ENCODE measurements around the gene PCCA. TPM values are rescaled to one million over a fixed set of nuclear protein-coding genes. Genes with fewer than 3 reads are reported as not detected.

Gene PCCA
- total RNA-seq, 1 donor from 2014 or later = 6.4 TPM

- peaks cover 5% of the 10 kb centered on the region for H3K4me1 Mint-ChIP-seq
- H3K36me3 Mint-ChIP-seq (ENCODE audit: low read depth) = peaks cover 5% of the 10 kb centered on the region
- H3K27me3 Mint-ChIP-seq = no peaks in the 10 kb centered on the region
- no peak for DNase-seq
- no peak overlapping the region for H3K4me3 Mint-ChIP-seq
- H3K9me3 Mint-ChIP-seq = peaks cover 4% of the 10 kb centered on the region
- intact Hi-C loops (cut with micrococcal nuclease) = no loop called here
- H3K27ac Mint-ChIP-seq = no peak overlapping the region
Observed at GRCh38 chr13:100443998-100444328, 355.1 kb downstream of the PCCA start.

- H3K4me3 Mint-ChIP-seq = no peak overlapping the region
- H3K27ac Mint-ChIP-seq = no peak overlapping the region
- peaks cover 5% of the 10 kb centered on the region for H3K4me1 Mint-ChIP-seq
- no peaks in the 10 kb centered on the region for H3K27me3 Mint-ChIP-seq
- intact Hi-C loops (cut with micrococcal nuclease) = no loop called here
- H3K36me3 Mint-ChIP-seq (ENCODE audit: low read depth) = peaks cover 6% of the 10 kb centered on the region
- DNase-seq = no peak
- peaks cover 5% of the 10 kb centered on the region for H3K9me3 Mint-ChIP-seq
Observed at GRCh38 chr13:100447831-100448230, 358.9 kb downstream of the PCCA start.

- no peak overlapping the region for H3K4me3 Mint-ChIP-seq
- H3K36me3 Mint-ChIP-seq (ENCODE audit: low read depth) = peaks cover 6% of the 10 kb centered on the region
- intact Hi-C loops (cut with micrococcal nuclease) = no loop called here
- H3K27ac Mint-ChIP-seq = no peak overlapping the region
- H3K9me3 Mint-ChIP-seq = peaks cover 5% of the 10 kb centered on the region
- H3K4me1 Mint-ChIP-seq = peaks cover 7% of the 10 kb centered on the region
- DNase-seq = no peak
- H3K27me3 Mint-ChIP-seq = no peaks in the 10 kb centered on the region
Observed at GRCh38 chr13:100451923-100452322, 363.0 kb downstream of the PCCA start.

GRCh38 chr13:100454876-100455275 is 366.0 kb downstream of the PCCA start:
- DNase-seq = no peak
- Mint-ChIP-seq H3K4me1 (peaks cover 7% of the 10 kb centered on the region), H3K36me3 (ENCODE audit: low read depth) (no peaks in the 10 kb centered on the region), H3K9me3 (peaks cover 3% of the 10 kb centered on the region), H3K27me3 (no peaks in the 10 kb centered on the region), H3K27ac (no peak overlapping the region), H3K4me3 (no peak overlapping the region)
- intact Hi-C loops (cut with micrococcal nuclease) = no loop called here

- Mint-ChIP-seq H3K4me3 (no peak overlapping the region), H3K27me3 (no peaks in the 10 kb centered on the region), H3K4me1 (peaks cover 7% of the 10 kb centered on the region), H3K36me3 (ENCODE audit: low read depth) (no peaks in the 10 kb centered on the region), H3K9me3 (peaks cover 5% of the 10 kb centered on the region), H3K27ac (no peak overlapping the region)
- no peak for DNase-seq
- intact Hi-C loops (cut with micrococcal nuclease) = no loop called here
Observed at GRCh38 chr13:100458673-100459072, 369.8 kb downstream of the PCCA start.

- Mint-ChIP-seq H3K4me3 (no peak overlapping the region), H3K27ac (no peak overlapping the region), H3K4me1 (peaks cover 6% of the 10 kb centered on the region), H3K9me3 (peaks cover 5% of the 10 kb centered on the region), H3K27me3 (no peaks in the 10 kb centered on the region), H3K36me3 (ENCODE audit: low read depth) (no peaks in the 10 kb centered on the region)
- no peak for DNase-seq
- intact Hi-C loops (cut with micrococcal nuclease) = no loop called here
Observed at GRCh38 chr13:100459747-100460146, 370.9 kb downstream of the PCCA start.

- DNase-seq = no peak
- Mint-ChIP-seq H3K27ac (no peak overlapping the region), H3K4me3 (no peak overlapping the region), H3K4me1 (peaks cover 2% of the 10 kb centered on the region), H3K36me3 (ENCODE audit: low read depth) (no peaks in the 10 kb centered on the region), H3K27me3 (no peaks in the 10 kb centered on the region), H3K9me3 (peaks cover 5% of the 10 kb centered on the region)
- intact Hi-C loops (cut with micrococcal nuclease) = no loop called here
Observed at GRCh38 chr13:100460266-100460665, 371.4 kb downstream of the PCCA start.

GRCh38 chr13:100460791-100461190 is 371.9 kb downstream of the PCCA start:
- intact Hi-C loops (cut with micrococcal nuclease) = no loop called here
- H3K4me1 Mint-ChIP-seq = no peaks in the 10 kb centered on the region
- no peak overlapping the region for H3K4me3 Mint-ChIP-seq
- peaks cover 5% of the 10 kb centered on the region for H3K9me3 Mint-ChIP-seq
- H3K27ac Mint-ChIP-seq = no peak overlapping the region
- H3K36me3 Mint-ChIP-seq (ENCODE audit: low read depth) = no peaks in the 10 kb centered on the region
- no peak for DNase-seq
- H3K27me3 Mint-ChIP-seq = no peaks in the 10 kb centered on the region

GRCh38 chr13:100461309-100462030 is 372.6 kb downstream of the PCCA start:
- Mint-ChIP-seq H3K4me3 (no peak overlapping the region), H3K9me3 (peaks cover 5% of the 10 kb centered on the region), H3K36me3 (ENCODE audit: low read depth) (no peaks in the 10 kb centered on the region), H3K27ac (no peak overlapping the region), H3K27me3 (no peaks in the 10 kb centered on the region), H3K4me1 (no peaks in the 10 kb centered on the region)
- no peak for DNase-seq
- intact Hi-C loops (cut with micrococcal nuclease) = no loop called here

- Mint-ChIP-seq H3K9me3 (peaks cover 5% of the 10 kb centered on the region), H3K36me3 (ENCODE audit: low read depth) (no peaks in the 10 kb centered on the region)
Observed at GRCh38 chr13:100464006-100464405, 375.1 kb downstream of the PCCA start.

GRCh38 chr13:100465558-100465957 is 376.7 kb downstream of the PCCA start:
- Mint-ChIP-seq H3K27me3 (no peaks in the 10 kb centered on the region), H3K27ac (no peak overlapping the region), H3K4me3 (no peak overlapping the region), H3K4me1 (peaks cover 2% of the 10 kb centered on the region), H3K36me3 (ENCODE audit: low read depth) (no peaks in the 10 kb centered on the region), H3K9me3 (no peaks in the 10 kb centered on the region)
- no peak for DNase-seq
- intact Hi-C loops (cut with micrococcal nuclease) = no loop called here

More at GRCh38 chr13:100464006-100464405, 375.1 kb downstream of the PCCA start:
- Mint-ChIP-seq H3K4me3 (no peak overlapping the region), H3K27ac (no peak overlapping the region), H3K4me1 (no peaks in the 10 kb centered on the region), H3K27me3 (no peaks in the 10 kb centered on the region)
- intact Hi-C loops (cut with micrococcal nuclease) = no loop called here
- DNase-seq = no peak

- H3K36me3 Mint-ChIP-seq (ENCODE audit: low read depth) = no peaks in the 10 kb centered on the region
Observed at GRCh38 chr13:100470866-100471505, 382.1 kb downstream of the PCCA start.

GRCh38 chr13:100473087-100473486 is 384.2 kb downstream of the PCCA start:
- no peak for DNase-seq
- H3K4me1 Mint-ChIP-seq = peaks cover 9% of the 10 kb centered on the region
- H3K9me3 Mint-ChIP-seq = no peaks in the 10 kb centered on the region
- H3K36me3 Mint-ChIP-seq (ENCODE audit: low read depth) = no peaks in the 10 kb centered on the region
- H3K27me3 Mint-ChIP-seq = no peaks in the 10 kb centered on the region
- intact Hi-C loops (cut with micrococcal nuclease) = no loop called here
- no peak overlapping the region for H3K4me3 Mint-ChIP-seq
- H3K27ac Mint-ChIP-seq = no peak overlapping the region

More at GRCh38 chr13:100470866-100471505, 382.1 kb downstream of the PCCA start:
- H3K27ac Mint-ChIP-seq = no peak overlapping the region
- peaks cover 9% of the 10 kb centered on the region for H3K4me1 Mint-ChIP-seq
- H3K4me3 Mint-ChIP-seq = no peak overlapping the region
- no peaks in the 10 kb centered on the region for H3K9me3 Mint-ChIP-seq
- no peaks in the 10 kb centered on the region for H3K27me3 Mint-ChIP-seq
- no peak for DNase-seq
- intact Hi-C loops (cut with micrococcal nuclease) = loop anchor here (2.0 kb wide), 1 partner anchor 36 kb away; no protein-coding TSS in a partner anchor

- Mint-ChIP-seq H3K4me1 (peaks cover 9% of the 10 kb centered on the region), H3K9me3 (no peaks in the 10 kb centered on the region), H3K27ac (no peak overlapping the region), H3K4me3 (no peak overlapping the region), H3K36me3 (ENCODE audit: low read depth) (no peaks in the 10 kb centered on the region), H3K27me3 (no peaks in the 10 kb centered on the region)
- DNase-seq = no peak
- intact Hi-C loops (cut with micrococcal nuclease) = no loop called here
Observed at GRCh38 chr13:100473501-100474044, 384.7 kb downstream of the PCCA start.
